ENCODE data around the gene RGPD8. TPM values are rescaled to one million over a fixed set of nuclear protein-coding genes. Genes with fewer than 3 reads are reported as not detected.
A peak's percentile ranks its signal among the peaks of the same experiment; 100 is the strongest.

The RGPD8 gene
- total RNA-seq, 1 experiment from 2014 or later: 2.4 TPM

DNA sequence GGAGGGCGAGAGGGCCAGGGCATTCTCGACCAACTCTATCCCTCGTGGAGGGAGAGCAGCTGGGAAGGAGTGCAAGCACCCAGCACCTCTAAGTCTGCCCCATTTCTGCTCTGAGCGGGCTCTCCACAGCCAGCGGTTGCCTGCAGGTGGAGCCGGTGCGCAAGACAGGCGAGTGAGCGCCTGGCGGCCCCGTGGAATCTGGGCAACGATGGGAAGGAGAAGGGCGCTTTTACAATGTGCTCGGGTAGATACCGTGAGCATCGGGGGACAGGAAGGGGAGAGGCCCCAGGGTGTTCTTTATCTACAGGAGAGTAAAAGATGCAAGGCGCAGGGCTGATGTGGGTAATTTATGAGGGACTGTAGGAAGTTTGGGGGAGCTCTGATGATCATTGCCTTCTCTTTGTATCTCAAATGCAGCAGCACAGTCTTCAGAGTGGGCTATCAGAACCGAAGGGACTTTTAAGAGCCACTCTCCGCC, 47.6 kb upstream of the RGPD8 start:
- H3K27ac Mint-ChIP-seq (ENCODE audit: unreplicated experiment): peak overlapping the region; percentile 75
- TF ChIP-seq, protein P1, sequence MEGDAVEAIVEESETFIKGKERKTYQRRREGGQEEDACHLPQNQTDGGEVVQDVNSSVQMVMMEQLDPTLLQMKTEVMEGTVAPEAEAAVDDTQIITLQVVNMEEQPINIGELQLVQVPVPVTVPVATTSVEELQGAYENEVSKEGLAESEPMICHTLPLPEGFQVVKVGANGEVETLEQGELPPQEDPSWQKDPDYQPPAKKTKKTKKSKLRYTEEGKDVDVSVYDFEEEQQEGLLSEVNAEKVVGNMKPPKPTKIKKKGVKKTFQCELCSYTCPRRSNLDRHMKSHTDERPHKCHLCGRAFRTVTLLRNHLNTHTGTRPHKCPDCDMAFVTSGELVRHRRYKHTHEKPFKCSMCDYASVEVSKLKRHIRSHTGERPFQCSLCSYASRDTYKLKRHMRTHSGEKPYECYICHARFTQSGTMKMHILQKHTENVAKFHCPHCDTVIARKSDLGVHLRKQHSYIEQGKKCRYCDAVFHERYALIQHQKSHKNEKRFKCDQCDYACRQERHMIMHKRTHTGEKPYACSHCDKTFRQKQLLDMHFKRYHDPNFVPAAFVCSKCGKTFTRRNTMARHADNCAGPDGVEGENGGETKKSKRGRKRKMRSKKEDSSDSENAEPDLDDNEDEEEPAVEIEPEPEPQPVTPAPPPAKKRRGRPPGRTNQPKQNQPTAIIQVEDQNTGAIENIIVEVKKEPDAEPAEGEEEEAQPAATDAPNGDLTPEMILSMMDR (IDR thresholded peaks at IDR 0.05; ENCODE audit: unreplicated experiment): peak; percentile 78
- CTCF ChIA-PET: interaction anchor here (0.9 to 1.5 kb wide), 3 partner anchors 13 to 29 kb away, joined by 3 to 4 read pairs (median 3); no protein-coding TSS in a partner anchor
- peaks cover 36% of the 10 kb centered on the region for H3K36me3 Mint-ChIP-seq (ENCODE audit: insufficient read depth, unreplicated experiment)
- peaks cover 23% of the 10 kb centered on the region for H3K4me1 Mint-ChIP-seq (ENCODE audit: low read depth, unreplicated experiment)
- intact Hi-C loops (cut with micrococcal nuclease; ENCODE audit: unreplicated experiment): loop anchor here (10.0 kb wide), 1 partner anchor 104 kb away; the partner anchor contains the start of gene CHCHD5
- no peaks in the 10 kb centered on the region for H3K9me3 Mint-ChIP-seq (ENCODE audit: low read depth, unreplicated experiment)
- DNase-seq: peak; percentile 86
- peak overlapping the region; percentile 80 for H3K4me3 Mint-ChIP-seq (ENCODE audit: low read depth, unreplicated experiment)
- no TSS peak for BruUV-seq (replicated peaks)
- H3K27me3 Mint-ChIP-seq (ENCODE audit: unreplicated experiment): no peaks in the 10 kb centered on the region

DNA sequence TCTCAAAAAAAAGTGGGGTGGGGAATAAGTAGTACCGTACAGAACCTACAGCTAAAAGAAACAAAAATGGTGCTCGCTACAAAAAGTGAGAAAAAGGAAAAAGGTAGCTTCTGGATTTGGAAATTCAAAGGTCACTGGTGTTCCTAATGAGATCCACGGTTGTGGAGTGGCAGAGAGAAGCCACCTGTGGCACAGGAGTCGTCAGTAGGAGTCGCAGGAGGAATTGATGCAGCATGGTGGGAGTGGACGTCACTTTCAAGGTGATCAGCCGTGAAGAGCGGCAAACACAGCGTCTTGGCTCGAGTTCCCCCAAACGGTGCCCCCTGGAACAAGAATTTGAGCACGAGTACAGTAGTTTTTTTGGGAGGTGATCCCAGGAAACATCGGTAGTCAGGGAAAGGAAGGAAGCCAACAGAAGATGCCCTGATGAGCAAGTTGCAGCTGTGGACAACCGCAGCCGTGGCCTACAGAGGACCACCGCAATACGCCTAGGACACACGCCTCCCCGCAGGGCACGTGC, 47.1 kb upstream of the RGPD8 start:
- H3K4me1 Mint-ChIP-seq (ENCODE audit: low read depth, unreplicated experiment): peaks cover 23% of the 10 kb centered on the region
- H3K27ac Mint-ChIP-seq (ENCODE audit: unreplicated experiment): peak overlapping the region; percentile 75
- DNase-seq: peak; percentile 6
- intact Hi-C loops (cut with micrococcal nuclease; ENCODE audit: unreplicated experiment): loop anchor here (10.0 kb wide), 1 partner anchor 104 kb away; the partner anchor contains the start of gene CHCHD5
- no TSS peak for BruUV-seq (replicated peaks)
- H3K36me3 Mint-ChIP-seq (ENCODE audit: insufficient read depth, unreplicated experiment): peaks cover 36% of the 10 kb centered on the region
- H3K4me3 Mint-ChIP-seq (ENCODE audit: low read depth, unreplicated experiment): peak overlapping the region; percentile 80
- no peaks in the 10 kb centered on the region for H3K27me3 Mint-ChIP-seq (ENCODE audit: unreplicated experiment)
- no peaks in the 10 kb centered on the region for H3K9me3 Mint-ChIP-seq (ENCODE audit: low read depth, unreplicated experiment)
- TF ChIP-seq, protein P1 (IDR thresholded peaks at IDR 0.05; ENCODE audit: unreplicated experiment): no peak
- CTCF ChIA-PET: interaction anchor here (0.7 to 1.5 kb wide), 4 partner anchors 14 to 403 kb away, joined by 3 to 4 read pairs (median 3); no protein-coding TSS in a partner anchor

DNA sequence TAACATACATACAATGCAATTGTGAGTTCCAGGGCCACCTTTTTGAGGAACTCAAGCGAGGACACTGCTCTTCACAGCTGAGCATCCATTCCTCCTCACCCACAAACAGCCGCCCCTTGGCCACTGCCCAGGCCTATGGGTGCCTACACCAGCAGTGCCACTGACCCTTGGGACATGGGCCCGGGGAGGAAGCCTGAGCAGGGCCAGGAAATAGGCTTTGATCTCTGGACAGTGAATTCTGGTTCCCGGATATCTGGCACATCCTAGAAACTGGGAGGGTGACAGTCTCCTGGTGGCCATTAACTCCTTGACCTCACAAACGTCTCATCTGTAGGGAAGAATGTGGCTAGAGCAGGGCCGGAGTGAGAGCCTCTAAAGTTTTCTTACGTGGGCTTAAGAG, 43.0 kb upstream of the RGPD8 start:
- intact Hi-C loops (cut with micrococcal nuclease; ENCODE audit: unreplicated experiment): no loop called here
- CTCF ChIA-PET: no interaction called here
- Mint-ChIP-seq H3K4me3 (ENCODE audit: low read depth, unreplicated experiment) (no peak overlapping the region), H3K4me1 (ENCODE audit: low read depth, unreplicated experiment) (peaks cover 9% of the 10 kb centered on the region), H3K9me3 (ENCODE audit: low read depth, unreplicated experiment) (no peaks in the 10 kb centered on the region), H3K27ac (ENCODE audit: unreplicated experiment) (no peak overlapping the region), H3K36me3 (ENCODE audit: insufficient read depth, unreplicated experiment) (peaks cover 17% of the 10 kb centered on the region), H3K27me3 (ENCODE audit: unreplicated experiment) (no peaks in the 10 kb centered on the region)
- TF ChIP-seq, protein P1 (IDR thresholded peaks at IDR 0.05; ENCODE audit: unreplicated experiment): no peak
- no peak for DNase-seq
- no TSS peak for BruUV-seq (replicated peaks)

DNA sequence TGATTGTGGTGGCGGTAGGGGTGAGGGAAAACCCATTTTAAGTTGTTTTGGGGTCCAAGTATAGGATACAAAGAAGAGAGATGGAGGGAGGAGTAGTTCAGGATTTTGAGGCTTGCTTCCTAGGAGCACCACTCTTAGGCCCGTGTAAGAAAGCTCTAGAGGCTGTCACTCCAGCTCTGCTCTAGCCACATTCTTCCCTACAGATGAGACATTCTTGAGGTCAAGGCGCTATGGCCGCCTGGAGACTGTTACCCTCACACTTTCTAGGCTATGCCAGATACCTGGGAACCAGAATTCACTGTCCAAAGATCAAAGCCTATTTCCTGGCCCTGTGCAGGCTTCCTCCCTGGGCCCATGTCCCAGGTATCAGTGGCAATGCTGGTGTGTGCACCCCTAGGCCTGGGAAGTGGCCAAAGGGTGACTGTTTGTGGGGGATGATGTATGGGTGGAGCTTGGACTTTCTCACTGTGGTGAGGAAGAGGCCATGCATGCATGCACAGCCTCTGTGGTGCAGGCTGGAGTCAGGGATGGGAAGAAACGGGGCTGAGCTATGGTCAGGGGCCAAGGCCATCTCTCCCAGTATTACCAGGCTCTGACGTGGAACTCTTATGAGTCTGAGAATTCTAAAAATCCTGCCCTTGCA, 41.5 kb upstream of the RGPD8 start:
- CTCF ChIA-PET: no interaction called here

More for the DNA sequence above, 41.5 kb upstream of the RGPD8 start:
- H3K4me1 Mint-ChIP-seq (ENCODE audit: low read depth, unreplicated experiment): no peaks in the 10 kb centered on the region
- no peak overlapping the region for H3K4me3 Mint-ChIP-seq (ENCODE audit: low read depth, unreplicated experiment)
- intact Hi-C loops (cut with micrococcal nuclease; ENCODE audit: unreplicated experiment): no loop called here
- no peak for DNase-seq
- H3K9me3 Mint-ChIP-seq (ENCODE audit: low read depth, unreplicated experiment): no peaks in the 10 kb centered on the region
- TF ChIP-seq, protein P1 (IDR thresholded peaks at IDR 0.05; ENCODE audit: unreplicated experiment): no peak
- no peak overlapping the region for H3K27ac Mint-ChIP-seq (ENCODE audit: unreplicated experiment)
- H3K36me3 Mint-ChIP-seq (ENCODE audit: insufficient read depth, unreplicated experiment): peaks cover 4% of the 10 kb centered on the region
- BruUV-seq (replicated peaks): no TSS peak
- H3K27me3 Mint-ChIP-seq (ENCODE audit: unreplicated experiment): no peaks in the 10 kb centered on the region
